ENCODE measurements around the gene PHACTR2. TPM values are rescaled to one million over a fixed set of nuclear protein-coding genes. Genes with fewer than 3 reads are reported as not detected.
"Not testable (repeated sequence)": the region's sequence is repeated elsewhere in the genome, so short reads cannot be mapped to it uniquely, and the experiment has no call there.

Gene PHACTR2
- total and polyA plus RNA-seq, 4 donors: 8.8 to 157 (median 35.3) TPM

DNA sequence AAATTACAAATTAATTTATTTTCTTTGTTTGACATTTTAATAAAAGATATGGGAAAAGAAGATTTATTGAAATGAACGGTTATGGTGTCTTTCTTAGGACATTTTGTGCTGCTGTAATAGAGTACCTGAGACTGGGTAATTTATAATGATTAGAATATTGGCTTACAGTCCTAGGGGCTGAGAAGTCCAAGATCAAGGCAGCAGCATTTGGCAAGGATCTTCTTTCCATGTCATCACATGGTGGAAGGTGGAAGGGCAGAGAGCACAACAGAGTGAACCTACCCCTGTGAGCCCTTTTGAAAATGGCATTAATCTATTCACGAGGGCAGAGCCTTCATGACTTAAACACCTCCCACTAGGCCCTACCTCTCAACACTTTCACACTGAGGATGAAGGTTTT lies 89.7 kb downstream of the PHACTR2 start:
- Histone ChIP-seq H3K36me3 (ENCODE audit: control insufficient read depth, insufficient read depth, low read length) (no peaks in the 10 kb centered on the region), H3K27me3 (ENCODE audit: control insufficient read depth, insufficient read depth, low read length) (no peaks in the 10 kb centered on the region), H3K27ac (ENCODE audit: low read depth, low read length) (no peak overlapping the region), H3K4me3 (ENCODE audit: low read depth, low read length) (no peak overlapping the region), H3K9me3 (ENCODE audit: control insufficient read depth, insufficient read depth, low read length) (no peaks in the 10 kb centered on the region), H3K4me1 (ENCODE audit: control insufficient read depth, insufficient read depth, low read length) (no peaks in the 10 kb centered on the region)
- no peak for DNase-seq (ENCODE audit: low read depth in 4 of 6, low spot score in 6 of 6)
- WGBS (ENCODE audit: insufficient coverage): no CpG with 5 or more reads among the region's 2 CpGs

DNA sequence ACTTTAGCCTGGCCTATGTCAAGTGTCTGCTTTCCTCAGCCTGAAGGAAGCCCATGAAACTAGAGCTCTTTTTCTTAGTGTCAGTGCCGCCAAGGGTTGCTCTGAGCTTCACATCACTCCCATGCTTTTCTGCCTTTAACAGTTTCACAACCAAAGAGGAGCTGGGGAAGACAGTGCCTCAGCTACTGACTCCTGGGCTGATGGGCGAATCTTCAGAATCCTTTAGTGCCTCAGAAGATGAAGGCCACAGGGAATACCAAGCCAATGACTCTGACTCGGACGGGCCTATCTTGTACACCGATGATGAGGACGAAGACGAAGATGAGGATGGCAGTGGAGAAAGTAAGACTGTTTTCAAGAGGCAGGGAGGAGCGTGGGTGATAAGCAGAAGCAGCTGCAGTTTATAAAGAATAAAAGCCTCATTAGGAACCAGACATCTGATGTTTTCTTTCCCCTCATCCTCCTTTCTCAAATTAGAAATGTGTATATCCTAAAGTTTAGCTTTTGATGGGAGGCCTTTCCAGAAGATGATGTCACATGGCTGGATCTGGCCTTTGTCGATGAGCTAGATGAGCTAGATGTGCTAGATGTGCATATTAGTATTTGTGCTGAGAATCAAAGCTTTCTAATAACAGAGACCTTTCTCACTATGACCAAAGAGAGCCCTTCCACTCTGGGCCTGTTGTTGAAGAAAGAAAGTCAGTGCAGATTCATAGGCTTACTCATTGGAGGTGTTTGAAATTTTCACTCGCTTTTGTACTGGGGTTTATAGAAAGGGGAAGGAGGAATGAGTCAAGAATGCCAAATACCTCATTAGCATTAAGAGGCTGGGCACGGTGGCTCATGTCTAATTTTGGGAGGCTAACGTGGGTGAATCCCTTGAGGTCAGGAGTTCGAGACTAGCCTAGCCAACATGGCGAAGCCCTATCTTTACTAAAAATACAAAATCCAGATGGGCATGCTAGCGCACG lies 94.6 kb downstream of the PHACTR2 start:
- WGBS (ENCODE audit: insufficient coverage): 85% methylated on average over 11 of the region's 16 CpGs
- Histone ChIP-seq H3K4me3 (ENCODE audit: low read depth, low read length) (no peak overlapping the region), H3K27ac (ENCODE audit: low read depth, low read length) (no peak overlapping the region), H3K4me1 (ENCODE audit: control insufficient read depth, insufficient read depth, low read length) (peaks cover 3% of the 10 kb centered on the region), H3K36me3 (ENCODE audit: control insufficient read depth, insufficient read depth, low read length) (no peaks in the 10 kb centered on the region), H3K27me3 (ENCODE audit: control insufficient read depth, insufficient read depth, low read length) (no peaks in the 10 kb centered on the region), H3K9me3 (ENCODE audit: control insufficient read depth, insufficient read depth, low read length) (no peaks in the 10 kb centered on the region)
- DNase-seq (ENCODE audit: low read depth in 4 of 6, low spot score in 6 of 6): no peak

DNA sequence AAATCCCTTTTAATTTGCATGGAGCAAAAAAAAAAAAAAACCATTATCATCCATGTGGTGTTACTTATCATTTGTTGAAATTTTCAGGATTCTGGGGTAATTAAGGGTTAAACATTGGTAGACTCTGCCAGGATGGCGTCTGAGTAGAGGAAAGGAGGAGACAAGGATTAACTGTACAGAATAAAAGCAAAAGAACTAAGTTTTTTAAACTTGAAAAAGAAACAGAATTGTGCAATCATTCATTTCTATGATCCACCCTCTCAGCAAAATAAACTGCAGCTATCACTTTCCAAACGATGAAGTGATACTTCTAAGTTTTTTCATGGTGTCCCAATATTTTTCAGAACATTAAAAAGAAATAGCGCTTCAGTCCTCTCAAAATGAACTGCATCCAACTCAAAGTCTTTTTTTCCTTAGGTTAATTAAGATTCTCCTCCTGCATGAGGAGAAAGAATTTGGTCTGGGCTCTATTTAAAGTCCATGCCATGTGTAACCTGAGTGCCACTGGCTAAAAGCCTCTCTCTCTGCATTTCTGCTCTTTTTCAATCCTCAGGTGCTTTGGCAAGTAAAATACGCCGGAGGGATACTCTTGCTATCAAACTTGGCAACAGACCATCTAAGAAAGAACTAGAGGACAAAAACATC lies 95.9 kb downstream of the PHACTR2 start:
- H3K27me3 ChIP-seq (ENCODE audit: control insufficient read depth, insufficient read depth, low read length): no peaks in the 10 kb centered on the region
- H3K4me1 ChIP-seq (ENCODE audit: control insufficient read depth, insufficient read depth, low read length): peaks cover 3% of the 10 kb centered on the region
- H3K9me3 ChIP-seq (ENCODE audit: control insufficient read depth, insufficient read depth, low read length): no peaks in the 10 kb centered on the region
- H3K4me3 ChIP-seq (ENCODE audit: low read depth, low read length): no peak overlapping the region
- 37% methylated on average over 3 of the region's 5 CpGs for WGBS (ENCODE audit: insufficient coverage)
- no peaks in the 10 kb centered on the region for H3K36me3 ChIP-seq (ENCODE audit: control insufficient read depth, insufficient read depth, low read length)
- DNase-seq (ENCODE audit: low read depth in 4 of 6, low spot score in 6 of 6): peak in 2 of 6 donors; percentile 20 to 38
- H3K27ac ChIP-seq (ENCODE audit: low read depth, low read length): peak overlapping the region; percentile 42

DNA sequence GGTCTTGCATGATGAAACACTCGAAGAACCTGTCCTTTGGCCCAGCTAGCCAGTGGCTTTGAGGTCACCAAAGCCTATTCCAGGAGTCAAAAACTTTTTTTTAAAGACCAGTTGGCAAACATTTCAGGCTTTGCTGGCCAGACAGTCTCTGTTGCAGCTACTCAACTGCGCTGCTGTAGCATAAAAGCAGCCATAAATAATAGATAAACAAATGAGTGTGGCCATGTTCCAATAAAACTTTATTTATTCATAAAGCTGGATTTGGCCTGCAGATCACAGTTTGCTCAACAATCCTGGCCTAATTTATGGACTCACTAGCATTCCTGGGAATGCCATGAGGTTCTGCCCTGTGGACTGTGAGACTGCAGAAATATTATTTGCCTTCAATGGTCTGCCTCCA lies 96.6 kb downstream of the PHACTR2 start:
- Histone ChIP-seq H3K27me3 (ENCODE audit: control insufficient read depth, insufficient read depth, low read length) (no peaks in the 10 kb centered on the region), H3K4me3 (ENCODE audit: low read depth, low read length) (no peak overlapping the region), H3K4me1 (ENCODE audit: control insufficient read depth, insufficient read depth, low read length) (peaks cover 3% of the 10 kb centered on the region), H3K27ac (ENCODE audit: low read depth, low read length) (peak overlapping the region; percentile 42), H3K9me3 (ENCODE audit: control insufficient read depth, insufficient read depth, low read length) (no peaks in the 10 kb centered on the region), H3K36me3 (ENCODE audit: control insufficient read depth, insufficient read depth, low read length) (no peaks in the 10 kb centered on the region)
- WGBS (ENCODE audit: insufficient coverage): 50% methylated on average over 2 of the region's 2 CpGs
- peak in 2 of 6 donors; percentile 5 to 24 for DNase-seq (ENCODE audit: low read depth in 4 of 6, low spot score in 6 of 6)

DNA sequence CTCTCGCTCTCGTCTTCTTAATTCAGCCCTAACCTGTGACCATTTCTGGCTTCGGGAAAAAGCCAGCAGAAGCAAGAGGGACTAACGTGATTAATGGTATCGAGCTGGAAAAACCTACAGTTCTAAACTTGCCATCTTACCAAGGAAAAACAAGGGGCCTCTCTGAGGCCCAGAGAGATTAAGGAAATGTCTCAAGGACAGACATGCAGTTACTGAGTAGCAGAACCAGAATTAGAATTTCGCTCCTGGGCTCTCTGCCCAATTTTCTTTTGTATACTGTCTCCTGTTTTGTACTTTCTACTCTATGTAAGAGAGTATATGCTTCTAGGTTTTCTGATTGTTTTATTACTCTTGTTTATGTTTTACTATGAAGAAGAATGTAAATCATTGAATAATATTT lies 97.6 kb downstream of the PHACTR2 start:
- DNase-seq (ENCODE audit: low read depth in 4 of 6, low spot score in 6 of 6): peak in 2 of 6 donors; percentile 36 to 47
- no peaks in the 10 kb centered on the region for H3K36me3 ChIP-seq (ENCODE audit: control insufficient read depth, insufficient read depth, low read length)
- WGBS (ENCODE audit: insufficient coverage): 60% methylated on average over 2 of the region's 6 CpGs
- no peak overlapping the region for H3K27ac ChIP-seq (ENCODE audit: low read depth, low read length)
- H3K27me3 ChIP-seq (ENCODE audit: control insufficient read depth, insufficient read depth, low read length): no peaks in the 10 kb centered on the region
- H3K4me3 ChIP-seq (ENCODE audit: low read depth, low read length): no peak overlapping the region
- peaks cover 3% of the 10 kb centered on the region for H3K4me1 ChIP-seq (ENCODE audit: control insufficient read depth, insufficient read depth, low read length)
- H3K9me3 ChIP-seq (ENCODE audit: control insufficient read depth, insufficient read depth, low read length): no peaks in the 10 kb centered on the region

DNA sequence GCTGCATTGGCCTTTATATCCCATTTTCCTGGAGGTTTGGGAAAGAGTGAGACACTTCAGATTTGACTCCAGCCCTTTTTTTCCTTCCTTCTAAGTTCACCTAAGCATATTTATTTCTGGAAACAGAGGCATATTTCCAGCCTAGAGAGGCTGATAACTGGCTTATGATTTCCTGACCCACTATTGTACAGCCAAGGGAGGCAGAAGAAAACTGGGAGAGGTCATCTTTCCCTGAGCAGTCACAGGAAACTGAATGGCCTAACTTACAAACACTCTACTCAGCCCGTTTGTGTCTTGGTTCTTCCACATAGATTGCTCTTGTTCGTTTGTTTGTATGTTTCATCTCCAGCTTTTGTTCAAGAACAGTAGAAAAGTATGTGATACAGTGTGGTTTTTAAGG lies 101.2 kb downstream of the PHACTR2 start:
- peaks cover 3% of the 10 kb centered on the region for H3K4me1 ChIP-seq (ENCODE audit: control insufficient read depth, insufficient read depth, low read length)
- no peak overlapping the region for H3K4me3 ChIP-seq (ENCODE audit: low read depth, low read length)
- H3K36me3 ChIP-seq (ENCODE audit: control insufficient read depth, insufficient read depth, low read length): no peaks in the 10 kb centered on the region
- DNase-seq (ENCODE audit: low read depth in 4 of 6, low spot score in 6 of 6): no peak
- no peak overlapping the region for H3K27ac ChIP-seq (ENCODE audit: low read depth, low read length)
- H3K9me3 ChIP-seq (ENCODE audit: control insufficient read depth, insufficient read depth, low read length): no peaks in the 10 kb centered on the region
- no CpG with 5 or more reads among the region's 2 CpGs for WGBS (ENCODE audit: insufficient coverage)
- no peaks in the 10 kb centered on the region for H3K27me3 ChIP-seq (ENCODE audit: control insufficient read depth, insufficient read depth, low read length)

DNA sequence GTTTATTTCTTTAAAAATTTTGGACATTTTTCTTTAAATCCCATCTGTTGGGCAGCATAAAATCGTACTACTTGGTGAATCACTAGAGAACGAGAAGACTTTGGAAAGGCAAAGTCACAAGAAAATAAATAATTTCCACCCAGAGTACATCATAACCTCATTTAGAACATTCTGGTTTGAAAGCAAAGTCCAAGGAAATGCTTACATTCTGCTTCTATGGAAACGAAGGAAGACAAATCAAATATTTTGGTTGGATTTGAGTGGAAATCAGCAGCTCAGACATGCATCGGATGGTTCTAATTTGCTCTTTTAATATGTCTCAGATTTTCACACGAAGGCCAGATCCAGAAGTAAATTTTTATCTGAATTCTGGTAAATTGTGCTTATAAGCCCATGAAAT lies 104.7 kb downstream of the PHACTR2 start:
- H3K9me3 ChIP-seq (ENCODE audit: control insufficient read depth, insufficient read depth, low read length): peaks cover 2% of the 10 kb centered on the region
- peak in 1 of 6 donors; percentile 63 for DNase-seq (ENCODE audit: low read depth in 4 of 6, low spot score in 6 of 6)
- H3K36me3 ChIP-seq (ENCODE audit: control insufficient read depth, insufficient read depth, low read length): no peaks in the 10 kb centered on the region
- WGBS (ENCODE audit: insufficient coverage): 82% methylated on average over 2 of the region's 5 CpGs
- no peak overlapping the region for H3K4me3 ChIP-seq (ENCODE audit: low read depth, low read length)
- no peaks in the 10 kb centered on the region for H3K4me1 ChIP-seq (ENCODE audit: control insufficient read depth, insufficient read depth, low read length)
- no peaks in the 10 kb centered on the region for H3K27me3 ChIP-seq (ENCODE audit: control insufficient read depth, insufficient read depth, low read length)
- peak overlapping the region; percentile 17 for H3K27ac ChIP-seq (ENCODE audit: low read depth, low read length)

DNA sequence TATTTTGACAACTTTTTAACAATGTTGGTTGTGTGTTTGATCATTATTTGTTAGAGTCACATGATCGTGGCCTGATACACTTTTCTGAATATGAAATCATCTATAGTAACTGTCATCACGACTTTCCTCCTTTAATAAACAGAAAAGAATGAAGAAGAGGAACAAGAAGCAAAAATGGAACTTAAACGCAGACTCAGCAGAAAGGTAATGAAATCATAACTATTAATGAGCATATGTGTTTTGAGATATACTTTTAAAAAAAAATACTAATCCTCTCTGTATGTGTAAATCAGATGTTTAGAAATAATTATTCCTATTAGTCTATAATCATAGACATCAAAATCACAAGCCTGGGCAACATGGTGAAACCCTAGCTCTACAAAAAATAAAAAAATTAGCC lies 105.3 kb downstream of the PHACTR2 start:
- Histone ChIP-seq H3K4me3 (ENCODE audit: low read depth, low read length) (no peak overlapping the region), H3K27ac (ENCODE audit: low read depth, low read length) (peak overlapping the region; percentile 17), H3K4me1 (ENCODE audit: control insufficient read depth, insufficient read depth, low read length) (no peaks in the 10 kb centered on the region), H3K36me3 (ENCODE audit: control insufficient read depth, insufficient read depth, low read length) (no peaks in the 10 kb centered on the region), H3K9me3 (ENCODE audit: control insufficient read depth, insufficient read depth, low read length) (peaks cover 2% of the 10 kb centered on the region), H3K27me3 (ENCODE audit: control insufficient read depth, insufficient read depth, low read length) (no peaks in the 10 kb centered on the region)
- DNase-seq (ENCODE audit: low read depth in 4 of 6, low spot score in 6 of 6): no peak
- WGBS (ENCODE audit: insufficient coverage): no CpG with 5 or more reads among the region's 3 CpGs

DNA sequence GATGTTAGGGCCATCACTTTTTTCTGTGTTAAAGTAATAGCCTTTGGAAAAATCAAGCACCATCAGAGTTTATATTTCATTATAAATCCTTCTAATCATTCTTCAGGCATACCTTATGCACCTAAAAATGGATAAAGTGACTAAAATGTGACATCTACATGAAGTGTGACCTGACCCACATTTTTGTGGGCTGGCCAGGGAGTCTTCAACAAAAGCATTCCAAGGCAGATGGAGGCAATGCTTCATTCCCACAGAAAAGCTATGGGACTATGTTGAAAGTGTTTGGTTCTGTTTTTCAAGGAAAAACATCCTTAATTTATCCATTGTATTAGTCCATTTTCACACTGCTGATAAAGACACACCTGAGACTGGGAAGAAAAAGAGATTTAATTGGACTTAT lies 106.6 kb downstream of the PHACTR2 start:
- no peak overlapping the region for H3K4me3 ChIP-seq (ENCODE audit: low read depth, low read length)
- H3K27me3 ChIP-seq (ENCODE audit: control insufficient read depth, insufficient read depth, low read length): no peaks in the 10 kb centered on the region
- H3K36me3 ChIP-seq (ENCODE audit: control insufficient read depth, insufficient read depth, low read length): no peaks in the 10 kb centered on the region
- no peaks in the 10 kb centered on the region for H3K4me1 ChIP-seq (ENCODE audit: control insufficient read depth, insufficient read depth, low read length)
- no peak for DNase-seq (ENCODE audit: low read depth in 4 of 6, low spot score in 6 of 6)
- H3K27ac ChIP-seq (ENCODE audit: low read depth, low read length): no peak overlapping the region
- peaks cover 2% of the 10 kb centered on the region for H3K9me3 ChIP-seq (ENCODE audit: control insufficient read depth, insufficient read depth, low read length)

DNA sequence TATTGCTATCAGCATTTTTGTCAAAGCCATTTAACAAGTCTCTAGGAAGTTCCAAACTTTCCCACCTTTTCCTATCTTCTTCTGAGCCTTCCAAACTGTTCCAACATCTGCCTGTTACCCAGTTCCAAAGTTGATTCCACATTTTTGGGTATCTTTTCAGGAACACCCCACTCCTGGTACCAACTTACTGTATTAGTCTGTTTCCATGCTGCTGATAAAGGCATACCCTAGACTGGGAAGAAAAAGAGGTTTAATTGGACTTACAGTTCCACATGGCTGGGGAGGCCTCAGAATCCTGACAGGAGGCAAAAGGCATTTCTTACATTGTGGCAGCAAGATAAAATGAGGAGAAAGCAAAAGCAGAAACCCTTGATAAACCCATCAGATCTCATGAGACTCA lies 108.6 kb downstream of the PHACTR2 start:
- not testable (repeated sequence) for H3K27me3 ChIP-seq (ENCODE audit: control insufficient read depth, insufficient read depth, low read length); H3K4me1 ChIP-seq (ENCODE audit: control insufficient read depth, insufficient read depth, low read length); H3K36me3 ChIP-seq (ENCODE audit: control insufficient read depth, insufficient read depth, low read length); H3K27ac ChIP-seq (ENCODE audit: low read depth, low read length); H3K4me3 ChIP-seq (ENCODE audit: low read depth, low read length); H3K9me3 ChIP-seq (ENCODE audit: control insufficient read depth, insufficient read depth, low read length); DNase-seq (ENCODE audit: low read depth in 4 of 6, low spot score in 6 of 6)
